Tibial nerve (tissue), 4 donors: ENCODE results near the gene ZNRF1. TPM values are rescaled to one million over a fixed set of nuclear protein-coding genes. Genes with fewer than 3 reads are reported as not detected.

Source experiments
- DNase-seq, 2 donors: peaks; one replicate each; pipeline ENCODE4 v3.0.0-alpha.2; 2019; ENCODE audit warnings: low spot score in 2 of 2
- H3K27ac ChIP-seq, 4 donors: fragments of 200-600 bp; sonication (generic) in 3 of 4; one replicate each; pipeline ENCODE4 v1.5.1; 2017 to 2019; ENCODE audit warnings: mild to moderate bottlenecking in 1 of 4
- H3K27me3 ChIP-seq, 2 donors: fragments of 200-600 bp; sonication (generic) in 1 of 2; one replicate each; pipeline versions ENCODE4 v1.5.1 to v1.6.0; 2017 to 2019
- H3K36me3 ChIP-seq, 3 donors: fragments of 200-600 bp; sonication (generic); one replicate each; pipeline ENCODE4 v1.5.1; 2018 to 2019
- H3K4me1 ChIP-seq, 4 donors: fragments of 200-600 bp; sonication (generic) in 3 of 4; one replicate each; pipeline ENCODE4 v1.5.1; 2017 to 2019
- H3K4me3 ChIP-seq, 4 donors: fragments of 200-600 bp; sonication (generic) in 3 of 4; one replicate each; pipeline ENCODE4 v1.5.1; 2017 to 2019; ENCODE audit warnings: mild to moderate bottlenecking in 1 of 4, moderate library complexity in 1 of 4
- H3K9me3 ChIP-seq, 4 donors: fragments of 200-600 bp; sonication (generic) in 3 of 4; one replicate each; pipeline ENCODE4 v1.5.1; 2017 to 2019
- CTCF ChIP-seq, 5 experiments: fragments of 200-600 bp in 3 of 5; fragments of 450-650 bp in 2 of 5; sonication (generic) in 3 of 5; IDR thresholded peaks; one replicate each; pipeline ENCODE4 v1.5.1; 2016 to 2019; ENCODE audit warnings: antibody characterized with exemption in 5 of 5, mild to moderate bottlenecking in 3 of 5, moderate library complexity in 2 of 5
- EP300 ChIP-seq, 2 donors: sonication (generic); formaldehyde crosslinking; IDR thresholded peaks; one replicate each; pipeline ENCODE4 v1.6.1; 2017; ENCODE audit warnings: antibody characterized with exemption in 2 of 2, mild to moderate bottlenecking in 1 of 2
- POLR2A ChIP-seq, 2 donors: fragments of 450-650 bp; IDR thresholded peaks; one replicate each; pipeline ENCODE4 v1.6.1; 2017; ENCODE audit warnings: antibody characterized with exemption in 2 of 2, mild to moderate bottlenecking in 2 of 2, moderate library complexity in 2 of 2
- WGBS, 2 donors: methylation state at CpG; one replicate each; pipeline ENCODE4 v1.1.5; 2018; 5-methylcytosine and 5-hydroxymethylcytosine counted together
- total RNA-seq, 4 donors: library from RNA; depleted of rRNA; stranded (reverse); fragments of >200 nt; gene quantifications; one replicate each; pipeline ENCODE4 v1.1.0, GENCODE V29; 2016

ZNRF1 gene
- total RNA-seq, 4 donors from 2014 or later: 10.3 to 31.4 (median 14.7) TPM

GRCh38 chr16:74991593-74992403 is 7.0 kb upstream of the ZNRF1 start:
- Histone ChIP-seq H3K9me3 (no peaks in the 10 kb centered on the region), H3K27me3 (no peaks in the 10 kb centered on the region), H3K4me1 (no peaks in the 10 kb centered on the region), H3K4me3 (peak overlapping the region in 2 of 4 donors; percentile 1 to 9), H3K36me3 (no peaks in the 10 kb centered on the region), H3K27ac (peak overlapping the region; percentile 20 to 72 (median 48))
- no peak for DNase-seq
- TF ChIP-seq EP300 (IDR thresholded peaks at IDR 0.05) (no peak), POLR2A (IDR thresholded peaks at IDR 0.05) (no peak), CTCF (IDR thresholded peaks at IDR 0.05) (no peak)
- WGBS, 2 donors: 50 to 55% methylated on average over 13 of the region's 13 CpGs

- Histone ChIP-seq H3K4me1 (peaks cover 0 to 23% (median 2%) of the 10 kb centered on the region in 4 donors), H3K27ac (no peak overlapping the region), H3K27me3 (no peaks in the 10 kb centered on the region), H3K36me3 (no peaks in the 10 kb centered on the region), H3K9me3 (no peaks in the 10 kb centered on the region), H3K4me3 (no peak overlapping the region)
- WGBS, 2 donors: 95 to 97% methylated on average over 1 of the region's 1 CpG
- TF ChIP-seq EP300 (IDR thresholded peaks at IDR 0.05) (no peak), CTCF (IDR thresholded peaks at IDR 0.05) (no peak), POLR2A (IDR thresholded peaks at IDR 0.05) (no peak)
- DNase-seq: no peak
Measured at GRCh38 chr16:74995986-74996385, 2.8 kb upstream of the ZNRF1 start.

GRCh38 chr16:74997042-74997491 is 1.8 kb upstream of the ZNRF1 start:
- Histone ChIP-seq H3K9me3 (no peaks in the 10 kb centered on the region), H3K36me3 (no peaks in the 10 kb centered on the region), H3K27ac (no peak overlapping the region), H3K27me3 (no peaks in the 10 kb centered on the region), H3K4me3 (no peak overlapping the region), H3K4me1 (peaks cover 0 to 30% (median 2%) of the 10 kb centered on the region in 4 donors)
- DNase-seq: no peak
- 82 to 84% methylated on average over 8 of the region's 8 CpGs for WGBS, 2 donors
- no peak for TF ChIP-seq CTCF (IDR thresholded peaks at IDR 0.05)
- no peak for TF ChIP-seq POLR2A (IDR thresholded peaks at IDR 0.05)
- no peak for TF ChIP-seq EP300 (IDR thresholded peaks at IDR 0.05)

- no peaks in the 10 kb centered on the region for H3K9me3 ChIP-seq
- 1% methylated on average over 22 to 23 of the region's 44 CpGs for WGBS, 2 donors
- peaks cover 0 to 30% (median 2%) of the 10 kb centered on the region in 4 donors for H3K4me1 ChIP-seq
- TF ChIP-seq EP300 (IDR thresholded peaks at IDR 0.05): no peak
- no peak for TF ChIP-seq CTCF (IDR thresholded peaks at IDR 0.05)
- no peak for TF ChIP-seq POLR2A (IDR thresholded peaks at IDR 0.05)
- no peaks in the 10 kb centered on the region for H3K27me3 ChIP-seq
- no peaks in the 10 kb centered on the region for H3K36me3 ChIP-seq
- peak overlapping the region; percentile 65 to 90 (median 78) for H3K4me3 ChIP-seq
- DNase-seq: no peak
- peak overlapping the region in 3 of 4 donors; percentile 66 to 91 (median 73) for H3K27ac ChIP-seq
Measured at GRCh38 chr16:74999219-74999608, 390 bp downstream of the ZNRF1 start.
